HCT116 (cell line): ENCODE measurements around the gene TMEM132D. TPM values are rescaled to one million over a fixed set of nuclear protein-coding genes. Genes with fewer than 3 reads are reported as not detected.

ENCODE experiments used
- ATAC-seq: fragments of 200-7000 bp; cut with Tn5 transposase; 2 replicates; pipeline ENCODE4 v1.9.1; 2020; ENCODE audit warnings: mild to moderate bottlenecking, moderate library complexity
- BruUV-seq: library from RNA; stranded (reverse); fragments of 400-500 nt; replicated peaks from 2 replicates; lab custom pipeline; 2021; lab: Mats Ljungman, UMichigan
- CTCF ChIA-PET: fragments of 300-600 bp; sonication (Branson Sonifier 250); formaldehyde crosslinking; loops from one replicate; lab custom pipeline; 2021; ENCODE audit warnings: antibody characterized with exemption; lab: Charles Lee
- POLR2A ChIA-PET: fragments of 300-600, 350-600 bp; sonication (Branson Sonifier 250); formaldehyde crosslinking; loops from one replicate; lab custom pipeline; 2021; ENCODE audit warnings: antibody characterized with exemption; lab: Charles Lee
- RAD21 ChIA-PET, 2 experiments: fragments of 300-600 bp; sonication (Branson Sonifier 250); formaldehyde crosslinking; loops; one replicate each; lab custom pipeline; 2023; ENCODE audit warnings: low total read pairs in 2 of 2; ENCODE audit not compliant: uncharacterized antibody in 2 of 2, unreplicated experiment in 2 of 2, low non-redundant PET in 1 of 2; lab: Charles Lee
- DNase-seq: peaks from one replicate; pipeline ENCODE4 v3.0.0-alpha.2; 2010; ENCODE audit warnings: low read depth, low spot score
- H2AFZ ChIP-seq: fragments of 200-600 bp; shearing (Covaris generic), sonication (generic); 2 replicates; pipeline ENCODE4 v1.6.1; 2017; ENCODE audit warnings: low read depth, mixed run types, mixed read lengths, antibody characterized with exemption, low read length; ENCODE audit not compliant: poor library complexity, severe bottlenecking
- H3K27ac ChIP-seq: 2 replicates; pipeline ENCODE4 v1.5.1; 2012; ENCODE audit warnings: low read depth, low read length
- H3K27me3 ChIP-seq: fragments of 200-600 bp; sonication (generic); 2 replicates; pipeline ENCODE4 v1.6.1; 2016; ENCODE audit warnings: mixed run types, low read length, mixed read lengths; ENCODE audit not compliant: insufficient read depth
- H3K36me3 ChIP-seq, 2 experiments: fragments of 200-500 bp in 1 of 2; fragments of 200-600 bp in 1 of 2; sonication (Bioruptor generic) in 1 of 2; sonication (generic) in 1 of 2; 2 replicates each; pipeline versions ENCODE4 v1.5.1 to v1.6.1; 2014 to 2016; ENCODE audit warnings: low read length in 2 of 2, inconsistent platforms in 1 of 2, mixed read lengths in 1 of 2, mixed run types in 1 of 2; ENCODE audit not compliant: insufficient read depth in 2 of 2, control insufficient read depth in 1 of 2
- H3K4me1 ChIP-seq, 2 experiments: fragments of 200-600 bp in 1 of 2; sonication (generic) in 1 of 2; 2 replicates each; pipeline versions ENCODE4 v1.5.1 to v1.6.1; 2012 to 2017; ENCODE audit warnings: low read length in 2 of 2, inconsistent platforms in 1 of 2, mild to moderate bottlenecking in 1 of 2, mixed read lengths in 1 of 2, mixed run types in 1 of 2, moderate library complexity in 1 of 2; ENCODE audit not compliant: insufficient read depth in 2 of 2, control insufficient read depth in 1 of 2
- H3K4me2 ChIP-seq: fragments of 200-600 bp; sonication (generic); 2 replicates; pipeline ENCODE4 v1.6.1; 2017; ENCODE audit warnings: mixed run types, low read length, mixed read lengths
- H3K4me3 ChIP-seq, 2 experiments: fragments of 200-600 bp in 1 of 2; sonication (generic) in 1 of 2; replicated peaks in 1 of 2; 2 replicates each; pipeline ENCODE4 v1.5.1; 2011 to 2016; ENCODE audit warnings: low read length in 2 of 2, control low read depth in 1 of 2, low read depth in 1 of 2, mild to moderate bottlenecking in 1 of 2, mixed read lengths in 1 of 2, mixed run types in 1 of 2
- H3K79me2 ChIP-seq: fragments of 200-600 bp; sonication (generic); 2 replicates; pipeline ENCODE4 v1.6.1; 2017; ENCODE audit warnings: mild to moderate bottlenecking, mixed run types, low read length, moderate library complexity, mixed read lengths; ENCODE audit not compliant: insufficient read depth
- H3K9ac ChIP-seq: fragments of 200-600 bp; sonication (generic); 2 replicates; pipeline ENCODE4 v1.6.1; 2016; ENCODE audit warnings: low read length, mixed read lengths
- H3K9me2 ChIP-seq: fragments of 200-600 bp; sonication (generic), shearing (Covaris generic); 2 replicates; pipeline ENCODE4 v1.6.1; 2017; ENCODE audit warnings: mixed run types, mild to moderate bottlenecking, moderate library complexity; ENCODE audit not compliant: insufficient read depth
- H3K9me3 ChIP-seq, 2 experiments: fragments of 200-500 bp in 1 of 2; fragments of 200-600 bp in 1 of 2; sonication (Bioruptor generic) in 1 of 2; sonication (generic) in 1 of 2; 2 replicates each; pipeline ENCODE4 v1.6.1; 2014 to 2017; ENCODE audit warnings: low read length in 2 of 2, mixed read lengths in 2 of 2, inconsistent platforms in 1 of 2, low read depth in 1 of 2, mild to moderate bottlenecking in 1 of 2, mixed run types in 1 of 2, moderate library complexity in 1 of 2; ENCODE audit not compliant: control insufficient read depth in 1 of 2, insufficient read depth in 1 of 2
- H4K20me1 ChIP-seq: fragments of 200-600 bp; sonication (generic), shearing (Covaris generic); 2 replicates; pipeline ENCODE4 v1.6.1; 2017; ENCODE audit warnings: mixed run types, mild to moderate bottlenecking, moderate library complexity; ENCODE audit not compliant: insufficient read depth
- CBX3 ChIP-seq: IDR thresholded peaks from 2 replicates; pipeline ENCODE4 v1.6.1; 2012; ENCODE audit warnings: low read depth
- ELF1 ChIP-seq: IDR thresholded peaks from 2 replicates; pipeline ENCODE4 v1.6.1; 2012; ENCODE audit warnings: low read depth, borderline replicate concordance
- EZH2phosphoT487 ChIP-seq: fragments of 200-600 bp; IDR thresholded peaks from 2 replicates; pipeline ENCODE4 v1.6.1; 2018; ENCODE audit warnings: antibody characterized with exemption, borderline replicate concordance
- FOSL1 ChIP-seq: IDR thresholded peaks from 2 replicates; pipeline ENCODE4 v1.6.1; 2012; ENCODE audit warnings: low read depth
- JUND ChIP-seq: IDR thresholded peaks from 2 replicates; pipeline ENCODE4 v1.6.1; 2012
- MAX ChIP-seq: IDR thresholded peaks from 2 replicates; pipeline ENCODE4 v1.6.1; 2012
- REST ChIP-seq: IDR thresholded peaks from 2 replicates; pipeline ENCODE4 v1.6.1; 2012; ENCODE audit warnings: low read depth
- SP1 ChIP-seq: IDR thresholded peaks from 2 replicates; pipeline ENCODE4 v1.6.1; 2012; ENCODE audit warnings: low read depth
- SRF ChIP-seq: IDR thresholded peaks from 2 replicates; pipeline ENCODE4 v1.6.1; 2012; ENCODE audit warnings: low read depth
- TCF7L2 ChIP-seq: IDR thresholded peaks from 2 replicates; pipeline ENCODE4 v1.7.0; 2011; ENCODE audit warnings: borderline replicate concordance, inconsistent platforms; ENCODE audit not compliant: insufficient read depth, insufficient read length; ENCODE audit errors: extremely low read depth
- YY1 ChIP-seq: IDR thresholded peaks from 2 replicates; pipeline ENCODE4 v1.6.1; 2011; ENCODE audit warnings: low read length, low read depth, moderate library complexity, mild to moderate bottlenecking; ENCODE audit not compliant: insufficient replicate concordance; ENCODE audit errors: extremely low read depth
- ZBTB33 ChIP-seq: IDR thresholded peaks from 2 replicates; pipeline ENCODE4 v1.6.1; 2011; ENCODE audit warnings: mild to moderate bottlenecking, low read length, moderate library complexity; ENCODE audit not compliant: insufficient replicate concordance; ENCODE audit errors: extremely low read depth
- ZFX ChIP-seq: fragments of 450-650 bp; IDR thresholded peaks from 2 replicates; pipeline ENCODE4 v1.6.1; 2017
- intact Hi-C: fragments of 100-400 bp; cut with micrococcal nuclease; formaldehyde crosslinking; loops from 2 replicates; pipeline ENCODE4 v1.10.0; 2022
- total RNA-seq: library from RNA; stranded (reverse); gene quantifications from one replicate; pipeline ENCODE4 v1.2.1, GENCODE V29; 2021; ENCODE audit not compliant: unreplicated experiment

Gene TMEM132D
- total RNA-seq, 1 experiment from 2014 or later = not detected

GRCh38 chr12:129213551-129213950 lies 690.3 kb downstream of the TMEM132D start:
- BruUV-seq = no TSS peak
- intact Hi-C loops = no loop called here
- no peaks in the 10 kb centered on the region for H3K4me1 ChIP-seq
- no peaks in the 10 kb centered on the region for H4K20me1 ChIP-seq
- no peaks in the 10 kb centered on the region for H3K36me3 ChIP-seq
- ChIA-PET RAD21 (no interaction called here), CTCF (no interaction called here), POLR2A (no interaction called here)
- no peak overlapping the region for H3K4me2 ChIP-seq
- H3K4me3 ChIP-seq = no peak overlapping the region
- TF ChIP-seq REST = no peak
- TF ChIP-seq TCF7L2 = no peak
- no peak for TF ChIP-seq ZBTB33
- no peak for TF ChIP-seq ELF1
- no peak for TF ChIP-seq CBX3
- TF ChIP-seq SP1 = no peak
- TF ChIP-seq EZH2phosphoT487 = no peak
- TF ChIP-seq SRF = no peak
- TF ChIP-seq MAX = no peak
- no peak for TF ChIP-seq JUND
- TF ChIP-seq ZFX = no peak
- no peak for TF ChIP-seq YY1
- TF ChIP-seq FOSL1 = no peak
- H3K27me3 ChIP-seq = no peaks in the 10 kb centered on the region
- no peaks in the 10 kb centered on the region for H3K9me2 ChIP-seq
- H3K9ac ChIP-seq = no peak overlapping the region
- H2AFZ ChIP-seq = no peak overlapping the region
- no peaks in the 10 kb centered on the region for H3K79me2 ChIP-seq
- peaks cover 9 to 21% of the 10 kb centered on the region in 2 experiments; a peak in 2 of 4 replicates for H3K9me3 ChIP-seq
- no peak overlapping the region for H3K27ac ChIP-seq
- no peak for DNase-seq
- ATAC-seq = no peak
